Ovary (tissue), 3 donors: ENCODE measurements around the gene DMRTC1.
"Not testable (repeated sequence)": the region's sequence is repeated elsewhere in the genome, so short reads cannot be mapped to it uniquely, and the experiment has no call there.

Source experiments
- CTCF ChIP-seq, 3 donors: fragments of 450-650 bp in 2 of 3; fragments of 200-600 bp in 1 of 3; IDR thresholded peaks; one replicate each; pipeline versions ENCODE4 v1.5.1 to v1.8.0; 2016 to 2022; ENCODE audit warnings: antibody characterized with exemption in 3 of 3, mild to moderate bottlenecking in 1 of 3
- POLR2A ChIP-seq: fragments of 450-650 bp; IDR thresholded peaks from one replicate; pipeline ENCODE4 v1.6.1; 2017; ENCODE audit warnings: antibody characterized with exemption, mild to moderate bottlenecking, moderate library complexity
- donor health status: DM: no; HTN: no; CAD: no.

- not testable (repeated sequence) for TF ChIP-seq CTCF (IDR thresholded peaks at IDR 0.05); POLR2A
Measured at GRCh38 chrX:72889740-72890139, 53.9 kb downstream of the DMRTC1 start.
